DOHH2 (cell line): ENCODE data around the gene OBP2B.
"Not testable (repeated sequence)": the region's sequence is repeated elsewhere in the genome, so short reads cannot be mapped to it uniquely, and the experiment has no call there.

Experiments used
- H3F3A ChIP-seq: fragments of 200-600 bp; sonication (generic), shearing (Covaris generic); 2 replicates; pipeline ENCODE4 v1.6.0; 2016; ENCODE audit warnings: antibody characterized with exemption, mild to moderate bottlenecking; ENCODE audit not compliant: control insufficient read depth, insufficient read depth
- H3K27ac ChIP-seq: fragments of 200-600 bp; sonication (generic); 2 replicates; pipeline ENCODE4 v1.5.1; 2014; ENCODE audit warnings: low read depth, mild to moderate bottlenecking, low read length, moderate library complexity
- H3K27me3 ChIP-seq: fragments of 200-600 bp; sonication (generic); 2 replicates; pipeline ENCODE4 v1.6.1; 2014; ENCODE audit warnings: mild to moderate bottlenecking, low read length, mixed read lengths; ENCODE audit not compliant: control insufficient read depth
- H3K36me3 ChIP-seq: fragments of 200-600 bp; sonication (generic); 2 replicates; pipeline ENCODE4 v1.6.1; 2014; ENCODE audit warnings: mild to moderate bottlenecking, low read length, moderate library complexity, mixed read lengths; ENCODE audit not compliant: control insufficient read depth
- H3K4me1 ChIP-seq: fragments of 200-600 bp; sonication (generic); 2 replicates; pipeline ENCODE4 v1.6.1; 2014; ENCODE audit warnings: mild to moderate bottlenecking, low read length, mixed read lengths; ENCODE audit not compliant: control insufficient read depth
- H3K4me2 ChIP-seq: fragments of 200-600 bp; sonication (generic); 2 replicates; pipeline ENCODE4 v1.6.0; 2014; ENCODE audit warnings: mild to moderate bottlenecking, low read length, moderate library complexity
- H3K4me3 ChIP-seq: fragments of 200-600 bp; sonication (generic); 2 replicates; pipeline ENCODE4 v1.5.1; 2014; ENCODE audit warnings: mild to moderate bottlenecking, low read length, mixed read lengths
- H3K79me2 ChIP-seq: fragments of 200-600 bp; sonication (generic); 2 replicates; pipeline ENCODE4 v1.6.1; 2014; ENCODE audit warnings: mild to moderate bottlenecking, low read length, mixed read lengths; ENCODE audit not compliant: control insufficient read depth
- H3K9me2 ChIP-seq: fragments of 200-600 bp; sonication (generic); replicated peaks from 2 replicates; pipeline ENCODE4 v1.6.1; 2014; ENCODE audit warnings: mild to moderate bottlenecking, low read length, mixed read lengths; ENCODE audit not compliant: control insufficient read depth
- H3K9me3 ChIP-seq: fragments of 200-600 bp; sonication (generic); 2 replicates; pipeline ENCODE4 v1.6.1; 2014; ENCODE audit warnings: antibody characterized with exemption, low read length, mixed read lengths; ENCODE audit not compliant: control insufficient read depth, insufficient read depth
- H4K20me1 ChIP-seq: fragments of 200-600 bp; sonication (generic); 2 replicates; pipeline ENCODE4 v1.6.0; 2014; ENCODE audit warnings: low read depth, mild to moderate bottlenecking, antibody characterized with exemption, low read length, moderate library complexity; ENCODE audit not compliant: control insufficient read depth, insufficient read depth
- EZH2phosphoT487 ChIP-seq: fragments of 200-600 bp; sonication (generic); IDR thresholded peaks from 2 replicates; pipeline ENCODE4 v1.6.1; 2017; ENCODE audit warnings: borderline replicate concordance, mild to moderate bottlenecking, antibody characterized with exemption, low read length, moderate library complexity, mixed read lengths
- TF ChIP-seq, protein P1 (sequence below): fragments of 200-600 bp; sonication (generic); IDR thresholded peaks from one replicate; pipeline ENCODE4 v1.5.1; 2014; ENCODE audit warnings: antibody characterized with exemption, mild to moderate bottlenecking, low read depth, low read length; ENCODE audit not compliant: poor library complexity, severe bottlenecking

Gene OBP2B

GRCh38 chr9:133235549-133236222, 26.6 kb upstream of the OBP2B start:
- Histone ChIP-seq H3K36me3 (no peaks in the 10 kb centered on the region), H3K4me1 (peaks cover 7% of the 10 kb centered on the region), H3K9me3 (no peaks in the 10 kb centered on the region), H4K20me1 (no peaks in the 10 kb centered on the region), H3K79me2 (no peaks in the 10 kb centered on the region), H3K9me2 (no peaks in the 10 kb centered on the region), H3K27ac (no peak overlapping the region), H3F3A (no peaks in the 10 kb centered on the region), H3K4me2 (no peak overlapping the region), H3K27me3 (no peaks in the 10 kb centered on the region), H3K4me3 (no peak overlapping the region)
- no peak for TF ChIP-seq EZH2phosphoT487
- TF ChIP-seq, protein P1, sequence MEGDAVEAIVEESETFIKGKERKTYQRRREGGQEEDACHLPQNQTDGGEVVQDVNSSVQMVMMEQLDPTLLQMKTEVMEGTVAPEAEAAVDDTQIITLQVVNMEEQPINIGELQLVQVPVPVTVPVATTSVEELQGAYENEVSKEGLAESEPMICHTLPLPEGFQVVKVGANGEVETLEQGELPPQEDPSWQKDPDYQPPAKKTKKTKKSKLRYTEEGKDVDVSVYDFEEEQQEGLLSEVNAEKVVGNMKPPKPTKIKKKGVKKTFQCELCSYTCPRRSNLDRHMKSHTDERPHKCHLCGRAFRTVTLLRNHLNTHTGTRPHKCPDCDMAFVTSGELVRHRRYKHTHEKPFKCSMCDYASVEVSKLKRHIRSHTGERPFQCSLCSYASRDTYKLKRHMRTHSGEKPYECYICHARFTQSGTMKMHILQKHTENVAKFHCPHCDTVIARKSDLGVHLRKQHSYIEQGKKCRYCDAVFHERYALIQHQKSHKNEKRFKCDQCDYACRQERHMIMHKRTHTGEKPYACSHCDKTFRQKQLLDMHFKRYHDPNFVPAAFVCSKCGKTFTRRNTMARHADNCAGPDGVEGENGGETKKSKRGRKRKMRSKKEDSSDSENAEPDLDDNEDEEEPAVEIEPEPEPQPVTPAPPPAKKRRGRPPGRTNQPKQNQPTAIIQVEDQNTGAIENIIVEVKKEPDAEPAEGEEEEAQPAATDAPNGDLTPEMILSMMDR: no peak

- H3K9me3 ChIP-seq: no peaks in the 10 kb centered on the region
- H3K9me2 ChIP-seq: no peaks in the 10 kb centered on the region
- no peak overlapping the region for H3K27ac ChIP-seq
- H4K20me1 ChIP-seq: no peaks in the 10 kb centered on the region
- no peak overlapping the region for H3K4me3 ChIP-seq
- H3F3A ChIP-seq: no peaks in the 10 kb centered on the region
- no peaks in the 10 kb centered on the region for H3K27me3 ChIP-seq
- no peaks in the 10 kb centered on the region for H3K79me2 ChIP-seq
- H3K4me2 ChIP-seq: no peak overlapping the region
- TF ChIP-seq, protein P1: no peak
- no peak for TF ChIP-seq EZH2phosphoT487
- peaks cover 7% of the 10 kb centered on the region for H3K4me1 ChIP-seq
- no peaks in the 10 kb centered on the region for H3K36me3 ChIP-seq
Observed at GRCh38 chr9:133234577-133235322, 25.7 kb upstream of the OBP2B start.

GRCh38 chr9:133233681-133234432, 24.8 kb upstream of the OBP2B start:
- TF ChIP-seq EZH2phosphoT487: no peak
- TF ChIP-seq, protein P1: no peak
- H3K27me3 ChIP-seq: no peaks in the 10 kb centered on the region

DNA sequence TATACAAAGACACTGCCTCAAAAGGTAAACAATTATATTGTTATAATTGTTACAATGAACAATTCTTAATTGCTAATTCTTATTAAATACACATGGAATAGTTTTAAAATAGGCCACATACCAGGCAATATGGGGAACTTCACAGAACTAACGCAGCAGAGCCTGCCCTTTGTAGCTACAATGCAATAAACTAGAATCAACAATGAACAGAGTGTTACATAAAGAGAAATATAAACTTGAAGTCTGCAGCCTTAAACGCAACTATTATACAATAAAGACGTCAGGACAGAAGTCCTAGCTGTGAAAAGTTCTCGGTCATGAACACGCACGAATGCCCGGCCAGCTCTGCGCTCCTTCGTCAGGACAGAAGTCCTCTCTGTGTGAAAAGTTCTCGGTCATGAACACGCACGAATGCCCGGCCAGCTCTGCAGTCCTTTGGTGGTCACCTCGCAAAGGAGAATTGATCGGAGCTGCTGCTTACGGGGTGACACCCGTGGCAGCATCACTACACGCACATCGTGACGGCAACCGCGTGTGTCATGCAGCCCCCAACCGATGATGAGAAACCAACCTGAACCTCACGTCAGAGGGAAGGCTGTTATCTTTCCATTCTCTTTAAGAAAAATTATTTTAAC, 23.0 kb upstream of the OBP2B start:
- H3K27me3 ChIP-seq, H3K9me3 ChIP-seq: not testable (repeated sequence)

More at GRCh38 chr9:133233681-133234432, 24.8 kb upstream of the OBP2B start:
- Histone ChIP-seq H3K9me2 (no peaks in the 10 kb centered on the region), H3K4me3 (no peak overlapping the region), H3F3A (no peaks in the 10 kb centered on the region), H3K4me2 (no peak overlapping the region), H4K20me1 (no peaks in the 10 kb centered on the region), H3K79me2 (no peaks in the 10 kb centered on the region), H3K9me3 (no peaks in the 10 kb centered on the region), H3K36me3 (no peaks in the 10 kb centered on the region), H3K27ac (no peak overlapping the region), H3K4me1 (peaks cover 4% of the 10 kb centered on the region)

DNA sequence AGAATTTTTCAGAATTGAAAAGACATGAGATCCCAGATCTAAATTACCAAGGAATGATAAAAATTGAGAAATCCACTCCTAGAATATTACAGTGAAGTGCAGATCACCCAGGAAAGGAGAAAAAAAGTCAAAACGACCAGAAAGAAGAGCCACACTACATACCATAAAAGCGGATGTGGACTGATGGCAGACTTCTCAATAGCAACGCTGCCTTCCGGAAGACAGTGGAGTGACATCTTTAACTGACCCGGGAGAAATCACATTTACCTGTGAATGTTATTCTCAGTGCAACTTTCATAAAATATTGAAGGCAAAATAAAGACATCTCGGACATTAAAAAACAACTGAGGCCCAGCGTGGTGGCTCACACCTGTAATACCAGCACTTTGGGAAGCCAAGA, 21.5 kb upstream of the OBP2B start:
- not testable (repeated sequence) for H3K4me1 ChIP-seq, H3K9me3 ChIP-seq, H3K27ac ChIP-seq, H3K4me2 ChIP-seq, H3K4me3 ChIP-seq, H3K79me2 ChIP-seq, H3K9me2 ChIP-seq, H3F3A ChIP-seq, H3K27me3 ChIP-seq, H4K20me1 ChIP-seq, H3K36me3 ChIP-seq

More for the DNA sequence above, 23.0 kb upstream of the OBP2B start:
- H3K4me3 ChIP-seq, H3K9me2 ChIP-seq, H3K79me2 ChIP-seq, H4K20me1 ChIP-seq, H3K36me3 ChIP-seq, H3K4me2 ChIP-seq, H3K27ac ChIP-seq, H3K4me1 ChIP-seq, H3F3A ChIP-seq: not testable (repeated sequence)
